ENCODE results near the gene STUM.
"Not testable (repeated sequence)": the region's sequence is repeated elsewhere in the genome, so short reads cannot be mapped to it uniquely, and the experiment has no call there.

Gene STUM

GRCh38 chr1:226596531-226597165 is 48.1 kb downstream of the STUM start:
- Histone ChIP-seq H3K4me3 (no peak overlapping the region), H3K9ac (no peak overlapping the region), H4K20me1 (no peaks in the 10 kb centered on the region), H3K4me1 (peaks cover 0 to 12% (median 8%) of the 10 kb centered on the region in 10 experiments; a peak in 16 of 20 replicates), H3K27ac (no peak overlapping the region), H3K27me3 (no peaks in the 10 kb centered on the region), H3K36me3 (no peaks in the 10 kb centered on the region), H3K9me3 (replicated peaks in 1 of 11) (peaks cover 0 to 5% (median 0%) of the 10 kb centered on the region in 11 experiments; a peak in 3 of 22 replicates), H3K4me2 (no peak overlapping the region)
- no peak for TF ChIP-seq Cebpa-rat (IDR thresholded peaks at IDR 0.05)

- no peak overlapping the region for H3K4me3 ChIP-seq
- H3K36me3 ChIP-seq: no peaks in the 10 kb centered on the region
- H3K4me1 ChIP-seq: peaks cover 0 to 19% (median 16%) of the 10 kb centered on the region in 10 experiments; a peak in 19 of 20 replicates
- no peak for TF ChIP-seq Cebpa-rat (IDR thresholded peaks at IDR 0.05)
- H3K9me3 ChIP-seq (replicated peaks in 1 of 11): peaks cover 0 to 5% (median 0%) of the 10 kb centered on the region in 11 experiments; a peak in 3 of 22 replicates
- no peaks in the 10 kb centered on the region for H4K20me1 ChIP-seq
- no peaks in the 10 kb centered on the region for H3K27me3 ChIP-seq
- no peak overlapping the region for H3K9ac ChIP-seq
- H3K27ac ChIP-seq: no peak overlapping the region
- peak overlapping the region in 10 of 11 experiments; percentile 2 to 52 (median 30); a peak in 16 of 22 replicates for H3K4me2 ChIP-seq
Observed at GRCh38 chr1:226597616-226598454, 49.3 kb downstream of the STUM start.

GRCh38 chr1:226598455-226598849 is 49.9 kb downstream of the STUM start:
- Histone ChIP-seq H4K20me1 (no peaks in the 10 kb centered on the region), H3K36me3 (no peaks in the 10 kb centered on the region), H3K9me3 (replicated peaks in 1 of 11) (peaks cover 0 to 5% (median 0%) of the 10 kb centered on the region in 11 experiments; a peak in 3 of 22 replicates), H3K9ac (no peak overlapping the region), H3K4me1 (peaks cover 0 to 26% (median 22%) of the 10 kb centered on the region in 10 experiments; a peak in 19 of 20 replicates), H3K27ac (no peak overlapping the region), H3K4me2 (peak overlapping the region in 3 of 11 experiments; percentile 2 to 16 (median 6); a peak in 1 of 22 replicates), H3K27me3 (no peaks in the 10 kb centered on the region), H3K4me3 (no peak overlapping the region)
- TF ChIP-seq Cebpa-rat (IDR thresholded peaks at IDR 0.05): no peak

- H3K4me1 ChIP-seq: peaks cover 0 to 31% (median 27%) of the 10 kb centered on the region in 10 experiments; a peak in 19 of 20 replicates
- not testable (repeated sequence) for H3K4me2 ChIP-seq; H3K9me3 ChIP-seq (replicated peaks in 1 of 11); H3K4me3 ChIP-seq; H3K9ac ChIP-seq; H3K27me3 ChIP-seq; H4K20me1 ChIP-seq; H3K36me3 ChIP-seq; H3K27ac ChIP-seq
Observed at GRCh38 chr1:226598955-226599354, 50.4 kb downstream of the STUM start.

- Histone ChIP-seq H3K27me3 (no peaks in the 10 kb centered on the region), H3K4me3 (no peak overlapping the region), H3K4me2 (no peak overlapping the region), H3K9me3 (replicated peaks in 1 of 11) (peaks cover 0 to 5% (median 0%) of the 10 kb centered on the region in 11 experiments; a peak in 3 of 22 replicates), H4K20me1 (no peaks in the 10 kb centered on the region), H3K9ac (no peak overlapping the region), H3K4me1 (peaks cover 0 to 38% (median 35%) of the 10 kb centered on the region in 10 experiments; a peak in 19 of 20 replicates), H3K27ac (no peak overlapping the region), H3K36me3 (no peaks in the 10 kb centered on the region)
- TF ChIP-seq Cebpa-rat (IDR thresholded peaks at IDR 0.05): no peak
Observed at GRCh38 chr1:226599636-226600238, 51.2 kb downstream of the STUM start.

GRCh38 chr1:226600254-226600653 is 51.7 kb downstream of the STUM start:
- no peaks in the 10 kb centered on the region for H3K36me3 ChIP-seq
- peaks cover 0 to 43% (median 37%) of the 10 kb centered on the region in 10 experiments; a peak in 19 of 20 replicates for H3K4me1 ChIP-seq
- peaks cover 0 to 5% (median 0%) of the 10 kb centered on the region in 11 experiments; a peak in 3 of 22 replicates for H3K9me3 ChIP-seq (replicated peaks in 1 of 11)
- H4K20me1 ChIP-seq: no peaks in the 10 kb centered on the region
- H3K9ac ChIP-seq: no peak overlapping the region
- H3K4me2 ChIP-seq: no peak overlapping the region
- no peak overlapping the region for H3K27ac ChIP-seq
- no peak for TF ChIP-seq Cebpa-rat (IDR thresholded peaks at IDR 0.05)
- no peaks in the 10 kb centered on the region for H3K27me3 ChIP-seq
- no peak overlapping the region for H3K4me3 ChIP-seq

- no peak overlapping the region for H3K9ac ChIP-seq
- no peaks in the 10 kb centered on the region; a peak in 1 of 22 replicates for H3K9me3 ChIP-seq (replicated peaks in 1 of 11)
- no peaks in the 10 kb centered on the region for H3K27me3 ChIP-seq
- H3K36me3 ChIP-seq: no peaks in the 10 kb centered on the region
- no peak for TF ChIP-seq Cebpa-rat (IDR thresholded peaks at IDR 0.05)
- peaks cover 0 to 48% (median 37%) of the 10 kb centered on the region in 10 experiments; a peak in 19 of 20 replicates for H3K4me1 ChIP-seq
- no peak overlapping the region for H3K4me2 ChIP-seq
- no peak overlapping the region for H3K4me3 ChIP-seq
- H3K27ac ChIP-seq: no peak overlapping the region
- H4K20me1 ChIP-seq: no peaks in the 10 kb centered on the region
Observed at GRCh38 chr1:226601456-226601855, 52.9 kb downstream of the STUM start.

- no peaks in the 10 kb centered on the region for H3K27me3 ChIP-seq
- no peaks in the 10 kb centered on the region; a peak in 1 of 22 replicates for H3K9me3 ChIP-seq (replicated peaks in 1 of 11)
- H3K27ac ChIP-seq: peak overlapping the region in 2 of 11 experiments; percentile 14 to 22; a peak in 3 of 22 replicates
- no peak overlapping the region for H3K4me3 ChIP-seq
- peak overlapping the region in 8 of 11 experiments; percentile 33 to 75 (median 54); a peak in 13 of 22 replicates for H3K4me2 ChIP-seq
- peaks cover 0 to 48% (median 37%) of the 10 kb centered on the region in 10 experiments; a peak in 19 of 20 replicates for H3K4me1 ChIP-seq
- H4K20me1 ChIP-seq: no peaks in the 10 kb centered on the region
- no peaks in the 10 kb centered on the region for H3K36me3 ChIP-seq
- peak overlapping the region in 1 of 11 experiments; percentile 5; a peak in 2 of 22 replicates for H3K9ac ChIP-seq
- no peak for TF ChIP-seq Cebpa-rat (IDR thresholded peaks at IDR 0.05)
Observed at GRCh38 chr1:226602186-226603021, 53.8 kb downstream of the STUM start.

All from BLaER1 treated with 17β-estradiol and CSF1 and Interleukin-3, amounts not matched to agents 10 nM and 100 nM (cell line).